GM04504 (cell line): ENCODE data around the gene SPTLC1.

Experiments
- DNase-seq: peaks from one replicate; pipeline ENCODE4 v3.0.0-alpha.2; 2012; ENCODE audit warnings: low read depth

Gene SPTLC1

GRCh38 chr9:92095236-92095635 lies 20.0 kb downstream of the SPTLC1 start:
- DNase-seq: no peak

GRCh38 chr9:92094655-92095054 lies 20.6 kb downstream of the SPTLC1 start:
- DNase-seq: no peak

GRCh38 chr9:92077888-92078287 lies 37.3 kb downstream of the SPTLC1 start:
- no peak for DNase-seq

GRCh38 chr9:92071634-92072033 lies 43.6 kb downstream of the SPTLC1 start:
- no peak for DNase-seq

GRCh38 chr9:92066168-92066567 lies 49.0 kb downstream of the SPTLC1 start:
- no peak for DNase-seq

- DNase-seq: no peak
Observed at GRCh38 chr9:92064711-92065110, 50.5 kb downstream of the SPTLC1 start.

- DNase-seq: no peak
Observed at GRCh38 chr9:92061184-92061583, 54.0 kb downstream of the SPTLC1 start.

GRCh38 chr9:92059661-92060060 lies 55.6 kb downstream of the SPTLC1 start:
- DNase-seq: no peak

GRCh38 chr9:92058723-92059444 lies 56.3 kb downstream of the SPTLC1 start:
- DNase-seq: no peak

- no peak for DNase-seq
Observed at GRCh38 chr9:92058026-92058425, 57.2 kb downstream of the SPTLC1 start.

GRCh38 chr9:92057226-92057625 lies 58.0 kb downstream of the SPTLC1 start:
- DNase-seq: no peak

- DNase-seq: no peak
Observed at GRCh38 chr9:92055624-92056023, 59.6 kb downstream of the SPTLC1 start.

- DNase-seq: no peak
Observed at GRCh38 chr9:92048924-92049625, 66.1 kb downstream of the SPTLC1 start.

GRCh38 chr9:92047500-92047899 lies 67.7 kb downstream of the SPTLC1 start:
- DNase-seq: no peak

GRCh38 chr9:92046676-92047075 lies 68.5 kb downstream of the SPTLC1 start:
- DNase-seq: no peak

- DNase-seq: no peak
Observed at GRCh38 chr9:92044936-92045335, 70.3 kb downstream of the SPTLC1 start.

GRCh38 chr9:92043002-92043401 lies 72.2 kb downstream of the SPTLC1 start:
- no peak for DNase-seq

GRCh38 chr9:92042260-92042659 lies 73.0 kb downstream of the SPTLC1 start:
- no peak for DNase-seq

- no peak for DNase-seq
Observed at GRCh38 chr9:92036756-92037155, 78.5 kb downstream of the SPTLC1 start.

GRCh38 chr9:92036411-92036746 lies 78.8 kb downstream of the SPTLC1 start:
- DNase-seq: no peak

GRCh38 chr9:92035687-92036410 lies 79.4 kb downstream of the SPTLC1 start:
- DNase-seq: peak; percentile 55

GRCh38 chr9:92035146-92035545 lies 80.1 kb downstream of the SPTLC1 start:
- peak; percentile 8 for DNase-seq

- DNase-seq: no peak
Observed at GRCh38 chr9:92033991-92034390, 81.2 kb downstream of the SPTLC1 start.
